ENCODE data around the gene AREL1. TPM values are rescaled to one million over a fixed set of nuclear protein-coding genes. Genes with fewer than 3 reads are reported as not detected.

Gene AREL1
- total and polyA plus RNA-seq, 10 of the 15 experiments (the other 5 are each of a cell fraction or from before 2014, with no cell fraction given): 6.2 to 40.4 (median 23.7) TPM

DNA sequence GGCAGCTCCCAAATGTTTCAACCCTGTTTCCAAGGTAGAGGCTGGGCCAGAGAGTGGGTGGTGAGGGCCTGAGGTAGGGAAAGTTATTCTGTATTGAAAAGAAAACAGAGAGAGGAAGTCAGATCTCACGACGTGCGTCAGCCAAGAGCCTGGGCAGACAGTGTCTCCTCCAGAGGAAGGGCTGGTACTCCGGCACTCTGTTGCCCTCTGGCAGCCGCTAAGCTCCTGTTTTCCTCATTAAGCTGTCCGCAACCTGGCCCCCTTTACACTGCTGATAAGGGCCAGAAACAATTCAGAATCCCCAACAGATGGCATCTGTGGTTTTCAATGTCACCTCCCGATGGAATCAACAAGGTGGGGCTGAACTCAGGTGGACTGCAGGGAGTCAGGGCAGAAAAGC lies 74.8 kb downstream of the AREL1 start:
- H2AFZ ChIP-seq (ENCODE audit: control insufficient read depth, low read depth, low read length): no peak overlapping the region
- no peak overlapping the region for H3K4me2 ChIP-seq (ENCODE audit: control insufficient read depth, insufficient read depth)
- FAIRE-seq (no peak), ATAC-seq (peak; percentile 68), DNase-seq (ENCODE audit: low read depth, low spot score) (no peak)
- no peaks in the 10 kb centered on the region for H3K79me2 ChIP-seq (ENCODE audit: control insufficient read depth, insufficient read depth, low read length)
- H3K4me3 ChIP-seq: no peak overlapping the region
- no peak for TF ChIP-seq EED (IDR thresholded peaks at IDR 0.05; ENCODE audit: low read depth)
- TF ChIP-seq, protein P1, sequence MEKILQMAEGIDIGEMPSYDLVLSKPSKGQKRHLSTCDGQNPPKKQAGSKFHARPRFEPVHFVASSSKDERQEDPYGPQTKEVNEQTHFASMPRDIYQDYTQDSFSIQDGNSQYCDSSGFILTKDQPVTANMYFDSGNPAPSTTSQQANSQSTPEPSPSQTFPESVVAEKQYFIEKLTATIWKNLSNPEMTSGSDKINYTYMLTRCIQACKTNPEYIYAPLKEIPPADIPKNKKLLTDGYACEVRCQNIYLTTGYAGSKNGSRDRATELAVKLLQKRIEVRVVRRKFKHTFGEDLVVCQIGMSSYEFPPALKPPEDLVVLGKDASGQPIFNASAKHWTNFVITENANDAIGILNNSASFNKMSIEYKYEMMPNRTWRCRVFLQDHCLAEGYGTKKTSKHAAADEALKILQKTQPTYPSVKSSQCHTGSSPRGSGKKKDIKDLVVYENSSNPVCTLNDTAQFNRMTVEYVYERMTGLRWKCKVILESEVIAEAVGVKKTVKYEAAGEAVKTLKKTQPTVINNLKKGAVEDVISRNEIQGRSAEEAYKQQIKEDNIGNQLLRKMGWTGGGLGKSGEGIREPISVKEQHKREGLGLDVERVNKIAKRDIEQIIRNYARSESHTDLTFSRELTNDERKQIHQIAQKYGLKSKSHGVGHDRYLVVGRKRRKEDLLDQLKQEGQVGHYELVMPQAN (conservative IDR thresholded peaks at IDR 0.05): no peak
- TF ChIP-seq BACH1 (IDR thresholded peaks at IDR 0.05; ENCODE audit: borderline replicate concordance): no peak
- TF ChIP-seq, protein P2, sequence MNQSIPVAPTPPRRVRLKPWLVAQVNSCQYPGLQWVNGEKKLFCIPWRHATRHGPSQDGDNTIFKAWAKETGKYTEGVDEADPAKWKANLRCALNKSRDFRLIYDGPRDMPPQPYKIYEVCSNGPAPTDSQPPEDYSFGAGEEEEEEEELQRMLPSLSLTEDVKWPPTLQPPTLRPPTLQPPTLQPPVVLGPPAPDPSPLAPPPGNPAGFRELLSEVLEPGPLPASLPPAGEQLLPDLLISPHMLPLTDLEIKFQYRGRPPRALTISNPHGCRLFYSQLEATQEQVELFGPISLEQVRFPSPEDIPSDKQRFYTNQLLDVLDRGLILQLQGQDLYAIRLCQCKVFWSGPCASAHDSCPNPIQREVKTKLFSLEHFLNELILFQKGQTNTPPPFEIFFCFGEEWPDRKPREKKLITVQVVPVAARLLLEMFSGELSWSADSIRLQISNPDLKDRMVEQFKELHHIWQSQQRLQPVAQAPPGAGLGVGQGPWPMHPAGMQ (IDR thresholded peaks at IDR 0.05; ENCODE audit: borderline replicate concordance): no peak
- TF ChIP-seq SPI1 (IDR thresholded peaks at IDR 0.05; ENCODE audit: borderline replicate concordance, insufficient read depth, low read depth, low read length): peak; percentile 41; the same call in 1 of the 2 replicates
- no peak for TF ChIP-seq CHD2 (IDR thresholded peaks at IDR 0.05; ENCODE audit: borderline replicate concordance, low read depth, low read length)
- no peak for TF ChIP-seq MTA3 (IDR thresholded peaks at IDR 0.05; ENCODE audit: borderline replicate concordance, low read length)
- TF ChIP-seq TCF12 (IDR thresholded peaks at IDR 0.05; ENCODE audit: low read depth, low read length): no peak
- POLR2A ChIA-PET: no interaction called here
- SMC1A ChIA-PET (ENCODE audit: uncharacterized antibody, unreplicated experiment): interaction anchor here (0.5 to 1.8 kb wide), 2 partner anchors 29 kb away, joined by 3 to 7 read pairs; no protein-coding TSS in a partner anchor
- peaks cover 0 to 1% of the 10 kb centered on the region in 2 experiments; a peak in 2 of 4 replicates for H3K27me3 ChIP-seq (replicated peaks in 1 of 2; ENCODE audit: control insufficient read depth in 2 of 2, insufficient read depth in 2 of 2, low read length in 1 of 2)
- H3K9ac ChIP-seq (ENCODE audit: control insufficient read depth, insufficient read depth, low read length): no peak overlapping the region
- BruUV-seq (replicated peaks): no TSS peak
- CTCF ChIA-PET: interaction anchor here (0.6 to 1.9 kb wide), 5 partner anchors 14 to 26 kb away, joined by 3 to 7 read pairs (median 5); partner anchors contain the start of gene LTBP2
- H3K27ac ChIP-seq (ENCODE audit: control insufficient read depth, insufficient read depth): no peak overlapping the region
- H3K9me3 ChIP-seq (replicated peaks; ENCODE audit: control insufficient read depth, insufficient read depth, low read length): no peaks in the 10 kb centered on the region
- H3K4me1 ChIP-seq (ENCODE audit: control insufficient read depth, insufficient read depth, low read length): no peaks in the 10 kb centered on the region
- WGBS (ENCODE audit: insufficient coverage, insufficient replicate concordance, low lambda C conversion rate, missing lambda C conversion rate): 35% methylated on average over 7 of the region's 7 CpGs
- H3K36me3 ChIP-seq (ENCODE audit: control insufficient read depth in 2 of 2, insufficient read depth in 2 of 2, low read length in 1 of 2): no peaks in the 10 kb centered on the region
- RAD21 ChIA-PET (ENCODE audit: unreplicated experiment): interaction anchor here (1.1 to 1.3 kb wide), 2 partner anchors 23 to 29 kb away, joined by 3 to 4 read pairs; no protein-coding TSS in a partner anchor
- no peaks in the 10 kb centered on the region for H4K20me1 ChIP-seq (ENCODE audit: control insufficient read depth, insufficient read depth)
- in situ Hi-C loops (cut with MboI) (no loop called here), intact Hi-C loops (cut with micrococcal nuclease; ENCODE audit: unreplicated experiment) (no loop called here)

Data from GM12878 (cell line).